Endothelial cell of umbilical vein (primary cell): ENCODE results near the gene FXYD4. TPM values are rescaled to one million over a fixed set of nuclear protein-coding genes. Genes with fewer than 3 reads are reported as not detected.

Experiments used
- BruUV-seq: library from RNA; stranded (reverse); fragments of 400-500 nt; replicated peaks from 2 replicates; lab custom pipeline; 2021; lab: Mats Ljungman, UMichigan
- CTCF ChIA-PET: fragments of 300-600, 350-600 bp; sonication (Branson Sonifier 250); formaldehyde crosslinking; loops from one replicate; lab custom pipeline; 2021; ENCODE audit warnings: antibody characterized with exemption, inconsistent platforms; lab: Charles Lee
- POLR2A ChIA-PET: fragments of 300-600, 350-600 bp; sonication (Branson Sonifier 250); formaldehyde crosslinking; loops from one replicate; lab custom pipeline; 2021; ENCODE audit warnings: antibody characterized with exemption, inconsistent platforms; lab: Charles Lee
- DNase-seq: peaks from one replicate; pipeline ENCODE4 v3.0.0-alpha.2; 2011; ENCODE audit warnings: low read depth, low spot score
- FAIRE-seq: peaks from 2 replicates; lab custom pipeline; 2011; peaks lifted over from hg19 to GRCh38; lab: Jason Lieb, UNC
- H2AFZ ChIP-seq: 2 replicates; pipeline ENCODE4 v1.6.0; 2012; ENCODE audit warnings: low read depth, low read length, control low read depth, inconsistent platforms
- H3K27ac ChIP-seq: 2 replicates; pipeline ENCODE4 v1.5.1; 2011; ENCODE audit warnings: low read depth, mild to moderate bottlenecking, control low read depth, low read length, moderate library complexity; ENCODE audit not compliant: insufficient read depth
- H3K27me3 ChIP-seq, 2 experiments: 2 replicates each; pipeline versions ENCODE4 v1.6.0 to v1.6.1; 2011; ENCODE audit warnings: low read length in 2 of 2, mixed read lengths in 1 of 2; ENCODE audit not compliant: control insufficient read depth in 2 of 2, insufficient read depth in 2 of 2
- H3K36me3 ChIP-seq, 2 experiments: 2 replicates in 1 of 2; 3 replicates in 1 of 2; pipeline ENCODE4 v1.5.1; 2011; ENCODE audit warnings: low read length in 2 of 2, mild to moderate bottlenecking in 1 of 2, moderate library complexity in 1 of 2; ENCODE audit not compliant: control insufficient read depth in 2 of 2, insufficient read depth in 2 of 2; ENCODE audit errors: extremely low read depth in 1 of 2
- H3K4me1 ChIP-seq: 3 replicates; pipeline ENCODE4 v1.5.1; 2011; ENCODE audit warnings: mild to moderate bottlenecking, low read length; ENCODE audit not compliant: control insufficient read depth, insufficient read depth; ENCODE audit errors: extremely low read depth
- H3K4me2 ChIP-seq: 2 replicates; pipeline ENCODE4 v1.6.1; 2011; ENCODE audit warnings: low read length, control low read depth, mixed read lengths; ENCODE audit not compliant: insufficient read depth
- H3K4me3 ChIP-seq, 3 experiments: fragments of 200-600 bp in 1 of 3; sonication (generic), shearing (Covaris generic) in 1 of 3; replicated peaks in 1 of 3; 2 replicates each; pipeline ENCODE4 v1.5.1; 2011 to 2016; ENCODE audit warnings: control low read depth in 3 of 3, low read length in 3 of 3, mild to moderate bottlenecking in 2 of 3, inconsistent platforms in 1 of 3, low read depth in 1 of 3, moderate library complexity in 1 of 3; ENCODE audit not compliant: insufficient read depth in 1 of 3
- H3K79me2 ChIP-seq: 2 replicates; pipeline ENCODE4 v1.6.0; 2012; ENCODE audit warnings: low read length, inconsistent platforms; ENCODE audit not compliant: control insufficient read depth, insufficient read depth
- H3K9ac ChIP-seq: replicated peaks from 2 replicates; pipeline ENCODE3; 2011; ENCODE audit warnings: low read length, control low read depth; ENCODE audit not compliant: insufficient read depth; ENCODE audit errors: extremely low read depth
- H3K9me1 ChIP-seq: replicated peaks from 3 replicates; pipeline ENCODE4 v1.6.0; 2011; ENCODE audit warnings: mild to moderate bottlenecking, low read length; ENCODE audit not compliant: control insufficient read depth, insufficient read depth; ENCODE audit errors: extremely low read depth
- H3K9me3 ChIP-seq: replicated peaks from 2 replicates; pipeline ENCODE4 v1.5.1; 2012; ENCODE audit warnings: low read length, inconsistent platforms; ENCODE audit not compliant: control insufficient read depth, insufficient read depth
- H4K20me1 ChIP-seq: replicated peaks from 2 replicates; pipeline ENCODE3; 2011; ENCODE audit warnings: mild to moderate bottlenecking, low read length; ENCODE audit not compliant: control insufficient read depth, insufficient read depth; ENCODE audit errors: extremely low read depth
- CTCF ChIP-seq, 2 donors: IDR thresholded peaks; 1 replicate in 1 of 2; 2 replicates in 1 of 2; pipeline ENCODE4 v1.5.1; 2011; ENCODE audit warnings: low read length in 2 of 2, mild to moderate bottlenecking in 2 of 2, moderate library complexity in 2 of 2, control low read depth in 1 of 2, inconsistent platforms in 1 of 2, low read depth in 1 of 2; ENCODE audit not compliant: insufficient read depth in 1 of 2; ENCODE audit errors: extremely low read depth in 1 of 2
- FOS ChIP-seq: IDR thresholded peaks from 2 replicates; pipeline ENCODE4 v1.6.1; 2011; ENCODE audit warnings: mild to moderate bottlenecking, low read length, moderate library complexity, borderline replicate concordance; ENCODE audit not compliant: insufficient read depth
- GATA2 ChIP-seq: IDR thresholded peaks from 2 replicates; pipeline ENCODE4 v1.7.0; 2011; ENCODE audit warnings: low read depth, mild to moderate bottlenecking, moderate library complexity, mixed read lengths, low read length; ENCODE audit not compliant: insufficient read length, insufficient read depth
- MAX ChIP-seq: IDR thresholded peaks from 2 replicates; pipeline ENCODE4 v1.6.1; 2011; ENCODE audit not compliant: insufficient read depth, insufficient read length
- MYC ChIP-seq: IDR thresholded peaks from one replicate; pipeline ENCODE4 v1.6.1; 2011; ENCODE audit warnings: mild to moderate bottlenecking, low read depth, low read length
- POLR2A ChIP-seq: IDR thresholded peaks from 2 replicates; pipeline ENCODE4 v1.6.1; 2012; ENCODE audit warnings: low read depth, mild to moderate bottlenecking, control low read depth, low read length
- dilution Hi-C: fragments of 300-500 bp; cut with MboI; formaldehyde crosslinking; loops from one replicate; pipeline ENCODE4 v1.15.0; 2019; ENCODE audit warnings: low sequenced_read_pairs; ENCODE audit not compliant: extremely low pct_ligation_motif_present
- intact Hi-C: fragments of 100-400 bp; cut with micrococcal nuclease; formaldehyde crosslinking; loops from one replicate; pipeline ENCODE4 v1.10.0; 2022
- polyA plus RNA-seq, 4 experiments: library from polyadenylated mRNA; depleted of rRNA in 3 of 4; stranded (reverse) in 3 of 4; unstranded in 1 of 4; fragments of >200 nt; gene quantifications; 2 replicates each; pipeline versions ENCODE4 v1.2.1 to v1.2.3, GENCODE V29; 2011 to 2012; ENCODE audit warnings: missing spikeins in 1 of 4
- total RNA-seq: library from RNA; stranded (reverse); gene quantifications from 2 replicates; pipeline ENCODE4 v1.2.3, GENCODE V29; 2021

FXYD4 gene
- total and polyA plus RNA-seq, 2 donors (not counting 3 experiments of a cell fraction or from before 2014, with no cell fraction given): not detected

GRCh38 chr10:43342279-43343125, 28.9 kb upstream of the FXYD4 start:
- no peaks in the 10 kb centered on the region for H3K27me3 ChIP-seq
- no peak overlapping the region for H3K9ac ChIP-seq
- BruUV-seq: no TSS peak
- TF ChIP-seq FOS (no peak), MYC (no peak), GATA2 (no peak), POLR2A (no peak), CTCF (IDR thresholded peaks at IDR 0.05; ENCODE audit: extremely low read depth in 1 of 2, insufficient read depth in 1 of 2, low read depth in 1 of 2, low read length in 2 of 2) (no peak), MAX (no peak)
- H4K20me1 ChIP-seq: no peaks in the 10 kb centered on the region
- FAIRE-seq (no peak), DNase-seq (no peak)
- intact Hi-C loops: no loop called here
- H3K4me2 ChIP-seq: no peak overlapping the region
- H3K36me3 ChIP-seq: no peaks in the 10 kb centered on the region
- dilution Hi-C loops: no loop called here
- H3K27ac ChIP-seq: no peak overlapping the region
- H3K9me1 ChIP-seq: no peaks in the 10 kb centered on the region
- no peak overlapping the region for H3K4me3 ChIP-seq
- POLR2A ChIA-PET: no interaction called here
- H3K79me2 ChIP-seq: no peaks in the 10 kb centered on the region
- no peaks in the 10 kb centered on the region for H3K9me3 ChIP-seq
- no peak overlapping the region for H2AFZ ChIP-seq
- H3K4me1 ChIP-seq: no peaks in the 10 kb centered on the region
- CTCF ChIA-PET: no interaction called here
